Fibroblast of villous mesenchyme (primary cell): ENCODE measurements around the gene NYAP1. TPM values are rescaled to one million over a fixed set of nuclear protein-coding genes. Genes with fewer than 3 reads are reported as not detected.

Experiments used
- DNase-seq: peaks from one replicate; pipeline ENCODE4 v3.0.0-alpha.2; 2010; ENCODE audit warnings: low read depth
- H3K4me3 ChIP-seq: 2 replicates; pipeline ENCODE4 v1.5.1; 2011; ENCODE audit warnings: low read depth, mild to moderate bottlenecking, low read length
- total RNA-seq: library from RNA; depleted of rRNA; stranded (reverse); fragments of >200 nt; gene quantifications from 2 replicates; pipeline ENCODE4 v1.2.3, GENCODE V29; 2012
- TF ChIP-seq, protein P1 (sequence below): IDR thresholded peaks from 2 replicates; pipeline ENCODE4 v1.5.1; 2012; ENCODE audit warnings: low read depth, mild to moderate bottlenecking, low read length; ENCODE audit not compliant: insufficient read depth

Gene NYAP1
- total RNA-seq, 1 donor: 0.43 TPM

DNA sequence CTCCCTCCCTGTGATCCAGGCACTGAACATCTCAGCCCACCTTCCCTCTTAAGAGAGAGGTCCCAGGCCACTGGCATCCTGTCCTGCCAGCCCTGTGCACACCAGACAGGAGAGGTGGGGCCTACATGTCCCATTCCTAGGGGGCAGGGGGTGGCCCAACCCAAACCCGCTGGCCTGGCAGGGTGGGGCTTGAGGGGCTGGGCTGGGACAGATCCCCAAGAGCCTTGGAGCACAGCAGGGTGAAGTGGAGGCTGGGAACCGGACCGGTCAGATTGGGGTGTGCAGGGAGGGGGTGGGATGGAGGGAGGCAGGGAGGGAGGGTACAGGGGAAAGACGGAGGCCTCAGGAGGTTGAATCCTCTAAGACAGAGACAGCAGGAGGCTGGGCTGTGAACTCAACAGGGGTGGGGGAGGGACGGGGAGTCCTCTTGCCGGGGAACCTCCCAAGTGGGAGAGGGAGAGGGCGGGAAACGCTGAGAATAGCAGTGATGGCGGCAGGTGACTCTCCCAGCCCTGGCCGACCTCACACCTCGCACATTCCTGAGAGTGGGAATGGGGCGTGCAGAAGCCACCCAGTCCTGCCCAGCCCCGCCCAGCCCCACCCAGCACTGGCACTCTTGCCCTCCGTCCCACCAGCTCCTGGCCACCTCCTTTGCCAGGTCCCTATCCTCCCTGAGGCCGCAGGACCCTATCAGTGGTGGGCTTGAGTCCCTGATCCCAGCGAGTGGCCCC, 11.4 kb upstream of the NYAP1 start:
- H3K4me3 ChIP-seq: no peak overlapping the region
- DNase-seq: no peak
- TF ChIP-seq, protein P1, sequence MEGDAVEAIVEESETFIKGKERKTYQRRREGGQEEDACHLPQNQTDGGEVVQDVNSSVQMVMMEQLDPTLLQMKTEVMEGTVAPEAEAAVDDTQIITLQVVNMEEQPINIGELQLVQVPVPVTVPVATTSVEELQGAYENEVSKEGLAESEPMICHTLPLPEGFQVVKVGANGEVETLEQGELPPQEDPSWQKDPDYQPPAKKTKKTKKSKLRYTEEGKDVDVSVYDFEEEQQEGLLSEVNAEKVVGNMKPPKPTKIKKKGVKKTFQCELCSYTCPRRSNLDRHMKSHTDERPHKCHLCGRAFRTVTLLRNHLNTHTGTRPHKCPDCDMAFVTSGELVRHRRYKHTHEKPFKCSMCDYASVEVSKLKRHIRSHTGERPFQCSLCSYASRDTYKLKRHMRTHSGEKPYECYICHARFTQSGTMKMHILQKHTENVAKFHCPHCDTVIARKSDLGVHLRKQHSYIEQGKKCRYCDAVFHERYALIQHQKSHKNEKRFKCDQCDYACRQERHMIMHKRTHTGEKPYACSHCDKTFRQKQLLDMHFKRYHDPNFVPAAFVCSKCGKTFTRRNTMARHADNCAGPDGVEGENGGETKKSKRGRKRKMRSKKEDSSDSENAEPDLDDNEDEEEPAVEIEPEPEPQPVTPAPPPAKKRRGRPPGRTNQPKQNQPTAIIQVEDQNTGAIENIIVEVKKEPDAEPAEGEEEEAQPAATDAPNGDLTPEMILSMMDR: no peak

DNA sequence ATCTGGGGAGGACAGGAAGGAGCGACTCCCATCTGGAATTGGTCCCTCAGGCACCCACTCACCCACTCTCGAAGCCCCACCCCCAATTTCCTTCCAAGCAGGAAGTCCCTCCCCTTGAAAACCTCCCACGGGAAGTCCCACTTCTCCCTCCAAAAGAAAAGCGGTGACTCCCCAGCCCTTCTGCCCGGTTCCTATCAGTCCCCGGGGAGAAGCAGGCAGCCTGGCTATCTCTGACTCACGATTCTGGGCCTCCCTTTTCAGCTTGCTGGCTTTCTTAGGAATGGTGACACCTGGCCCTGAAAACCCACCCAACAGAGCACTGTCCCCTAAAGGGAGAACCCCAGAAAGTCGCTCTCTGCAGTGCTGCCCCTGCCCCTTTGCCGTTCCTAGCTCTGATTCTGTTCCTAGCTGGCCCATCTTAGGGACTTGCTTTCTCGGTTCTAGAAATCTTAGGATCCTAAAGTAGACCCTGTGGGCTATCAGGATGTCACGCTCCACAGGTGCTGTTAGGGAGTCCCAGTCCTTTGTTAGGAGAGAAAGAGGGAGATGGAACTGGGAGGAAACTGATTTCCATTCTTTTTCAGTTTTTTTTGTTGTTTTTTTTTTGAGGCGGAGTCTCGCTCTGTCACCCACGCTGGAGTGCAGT, 10.8 kb upstream of the NYAP1 start:
- TF ChIP-seq, protein P1: no peak
- peak; percentile 51 for DNase-seq
- no peak overlapping the region for H3K4me3 ChIP-seq

DNA sequence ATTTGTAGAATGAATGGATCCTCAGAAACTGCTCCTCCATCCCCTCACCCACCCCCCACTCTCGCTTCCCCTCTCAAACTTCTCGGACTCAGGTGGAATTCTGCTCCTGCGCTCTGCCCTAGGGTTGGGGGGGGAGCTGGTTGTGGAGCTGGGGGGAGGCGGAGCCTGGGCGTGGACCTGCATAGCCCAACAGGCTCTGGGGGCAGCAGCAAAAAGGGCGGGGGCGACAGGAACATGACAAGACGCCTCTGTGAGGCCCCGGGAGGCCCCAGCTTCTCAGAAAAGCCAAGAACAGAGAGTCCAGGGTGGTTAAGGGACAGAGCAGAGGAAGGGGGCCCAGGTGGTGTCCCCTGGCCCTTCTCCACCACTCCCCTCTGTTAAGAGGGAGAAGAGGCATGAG, 8.2 kb upstream of the NYAP1 start:
- H3K4me3 ChIP-seq: peak overlapping the region; percentile 97
- TF ChIP-seq, protein P1: no peak
- DNase-seq: no peak

DNA sequence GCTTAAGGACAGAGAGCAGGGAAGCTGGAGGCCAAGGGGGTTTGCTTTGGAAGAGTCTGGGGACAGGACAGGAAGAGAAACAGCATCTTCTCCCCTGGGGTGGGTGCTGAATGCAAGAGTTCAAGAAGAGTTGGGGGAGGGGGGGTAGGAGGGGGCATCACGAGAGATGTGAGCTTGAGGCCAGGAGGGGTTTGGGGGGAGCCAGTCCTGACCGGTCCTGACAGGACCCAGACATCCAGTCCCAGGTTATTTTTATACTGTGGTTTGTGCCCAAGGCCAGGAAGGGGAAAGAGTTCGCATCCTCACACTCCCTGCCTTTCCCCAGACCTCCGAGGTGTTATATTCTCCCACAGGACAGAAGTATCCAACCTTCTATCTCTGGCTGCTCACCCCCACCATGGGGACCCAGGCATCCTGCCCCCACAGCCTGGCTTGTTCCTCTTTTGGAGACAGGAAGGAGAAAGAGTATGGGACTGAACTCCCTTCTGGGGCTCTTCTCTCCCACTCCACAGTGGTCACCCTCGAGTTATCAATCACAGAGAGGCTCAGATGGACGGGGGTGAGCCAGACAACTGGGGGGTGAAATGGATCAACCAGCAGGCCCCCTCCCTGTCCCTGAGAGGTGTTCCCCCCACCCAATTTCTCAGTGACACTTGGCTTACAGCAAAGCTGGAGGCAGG, 7.5 kb upstream of the NYAP1 start:
- H3K4me3 ChIP-seq: peak overlapping the region; percentile 97
- TF ChIP-seq, protein P1: no peak

DNA sequence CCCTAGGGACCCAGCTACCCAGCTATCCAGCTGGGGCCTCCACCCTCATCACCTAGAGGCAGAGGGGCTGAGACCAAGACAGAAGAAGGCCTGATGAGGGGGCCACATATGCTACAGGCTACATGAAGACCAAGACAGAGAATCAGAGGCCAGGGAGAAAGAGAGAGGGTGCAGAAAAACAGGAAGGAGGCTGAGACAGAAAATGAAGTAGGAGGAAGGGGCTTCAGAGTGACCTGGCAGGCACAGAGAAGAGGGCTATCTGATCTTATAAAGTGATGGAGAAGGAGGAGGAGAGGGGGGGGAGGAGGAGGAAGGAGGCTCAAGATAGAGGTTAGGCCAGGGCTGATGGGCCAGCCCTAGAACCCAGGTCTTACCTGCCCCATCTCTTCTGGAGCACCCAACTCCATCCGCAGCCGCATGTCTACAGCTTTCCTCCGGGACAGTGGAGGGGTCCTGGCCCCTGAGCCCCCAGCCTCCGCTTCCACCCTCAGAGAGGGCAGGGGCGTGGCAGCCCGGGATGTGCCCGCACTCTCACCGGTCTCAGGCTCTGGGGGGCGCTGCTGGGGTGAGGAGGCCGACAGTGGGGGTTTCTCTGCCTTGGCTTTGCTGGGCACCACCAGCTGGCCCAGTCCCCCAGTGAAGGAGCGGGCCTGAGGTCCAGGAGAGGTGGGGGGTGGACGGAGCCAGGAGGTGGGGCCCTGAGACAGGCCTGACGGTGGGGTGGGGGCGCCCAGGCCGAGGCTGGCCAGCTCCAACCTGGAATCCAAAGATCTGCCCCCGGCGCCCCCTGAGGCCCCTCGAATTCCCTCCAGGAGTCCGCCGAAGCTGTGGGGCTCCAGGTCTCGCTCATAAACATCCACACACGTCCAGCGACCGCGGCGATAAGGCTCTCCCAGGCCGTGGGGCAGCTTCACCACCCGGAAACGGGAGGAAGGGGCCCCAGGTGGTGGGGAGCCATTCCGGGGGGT, 6.5 kb upstream of the NYAP1 start:
- TF ChIP-seq, protein P1: peak; percentile 45
- no peak for DNase-seq
- H3K4me3 ChIP-seq: peak overlapping the region; percentile 97

More for the DNA sequence above, 7.5 kb upstream of the NYAP1 start:
- no peak for DNase-seq

DNA sequence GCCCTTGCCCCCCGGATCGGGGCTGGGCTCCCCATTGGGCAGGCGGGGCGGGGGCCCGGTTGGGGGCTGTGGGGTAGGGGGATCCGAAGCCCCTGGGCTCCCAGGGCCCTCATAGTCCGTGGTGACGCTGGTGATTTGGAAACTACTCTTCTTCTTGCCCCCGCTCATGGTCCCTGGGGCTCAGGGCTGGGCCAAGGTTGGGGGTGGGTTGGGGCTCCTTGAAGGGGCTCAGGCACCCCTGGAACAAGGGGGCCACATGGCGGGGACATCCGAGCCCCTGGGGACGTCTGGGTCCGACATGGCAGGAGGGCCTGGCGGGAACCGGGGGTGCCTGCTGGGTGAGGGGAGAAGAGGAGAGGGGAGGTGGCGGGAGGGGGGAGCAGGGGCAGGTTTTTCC, 5.9 kb upstream of the NYAP1 start:
- TF ChIP-seq, protein P1: no peak
- peak overlapping the region; percentile 97 for H3K4me3 ChIP-seq
- DNase-seq: no peak
